Measurements from ENCODE around the gene LMNB1.

- TF ChIP-seq MEIS1 (CRISPR knock-in tag; IDR thresholded peaks at IDR 0.05; ENCODE audit: borderline replicate concordance) (no peak), ZNF124 (CRISPR knock-in tag; IDR thresholded peaks at IDR 0.05) (no peak), FOXP1 (IDR thresholded peaks at IDR 0.05) (no peak), FOXP1 (CRISPR knock-in tag; IDR thresholded peaks at IDR 0.05) (no peak), CEBPG (CRISPR knock-in tag; IDR thresholded peaks at IDR 0.05) (no peak)
Observed at GRCh38 chr5:126852841-126853271, 75.9 kb downstream of the LMNB1 start.
